H9 (cell line): Measurements from ENCODE around the gene CD320. TPM values are rescaled to one million over a fixed set of nuclear protein-coding genes. Genes with fewer than 3 reads are reported as not detected.

Source experiments
- DNase-seq: peaks from one replicate; pipeline ENCODE4 v3.0.0-alpha.2; 2017
- H2AFZ ChIP-seq: one replicate; pipeline ENCODE4 v1.6.1; 2013; ENCODE audit warnings: mild to moderate bottlenecking, low read length, control low read depth, moderate library complexity
- H2AK5ac ChIP-seq: 2 replicates; pipeline ENCODE4 v1.6.1; 2013; ENCODE audit warnings: low read length, control low read depth, mixed read lengths; ENCODE audit not compliant: insufficient read length
- H2BK120ac ChIP-seq: one replicate; pipeline ENCODE4 v1.6.1; 2013; ENCODE audit warnings: low read depth, mild to moderate bottlenecking, low read length, control low read depth, inconsistent platforms; ENCODE audit not compliant: poor library complexity, severe bottlenecking
- H2BK12ac ChIP-seq: 2 replicates; pipeline ENCODE4 v1.6.1; 2013; ENCODE audit warnings: low read length, control low read depth, mixed read lengths, low read depth; ENCODE audit not compliant: insufficient read length
- H2BK15ac ChIP-seq: 2 replicates; pipeline ENCODE4 v1.6.1; 2013; ENCODE audit warnings: low read depth, low read length, control low read depth
- H2BK20ac ChIP-seq: one replicate; pipeline ENCODE4 v1.6.1; 2013; ENCODE audit warnings: low read depth, mild to moderate bottlenecking, low read length, control low read depth, inconsistent platforms; ENCODE audit not compliant: poor library complexity, severe bottlenecking
- H2BK5ac ChIP-seq: 2 replicates; pipeline ENCODE4 v1.6.1; 2013; ENCODE audit warnings: low read length, control low read depth, mixed read lengths; ENCODE audit not compliant: insufficient read length
- H3K14ac ChIP-seq: 2 replicates; pipeline ENCODE4 v1.6.1; 2013; ENCODE audit warnings: low read length, control low read depth; ENCODE audit not compliant: insufficient read depth
- H3K18ac ChIP-seq: 2 replicates; pipeline ENCODE4 v1.6.1; 2013; ENCODE audit warnings: low read depth, mild to moderate bottlenecking, mixed read lengths, low read length, control low read depth; ENCODE audit not compliant: insufficient read length
- H3K23ac ChIP-seq: 2 replicates; pipeline ENCODE4 v1.6.1; 2013; ENCODE audit warnings: low read length, control low read depth, mixed read lengths, low read depth; ENCODE audit not compliant: insufficient read length
- H3K23me2 ChIP-seq: 2 replicates; pipeline ENCODE4 v1.6.1; 2013; ENCODE audit warnings: low read depth, mild to moderate bottlenecking, mixed read lengths, low read length, control low read depth; ENCODE audit not compliant: insufficient read length, poor library complexity, severe bottlenecking
- H3K27ac ChIP-seq: 2 replicates; pipeline ENCODE4 v1.5.1; 2013; ENCODE audit warnings: low read length, control low read depth, mixed read lengths, low read depth; ENCODE audit not compliant: insufficient read length
- H3K27me3 ChIP-seq: 2 replicates; pipeline ENCODE4 v1.6.1; 2013; ENCODE audit warnings: low read length, control low read depth, inconsistent platforms; ENCODE audit not compliant: insufficient read depth
- H3K4ac ChIP-seq: 2 replicates; pipeline ENCODE4 v1.6.1; 2013; ENCODE audit warnings: low read depth, mild to moderate bottlenecking, control low read depth, inconsistent platforms, low read length, moderate library complexity
- H3K4me1 ChIP-seq: 2 replicates; pipeline ENCODE4 v1.6.1; 2013; ENCODE audit warnings: low read length, control low read depth, inconsistent platforms; ENCODE audit not compliant: insufficient read depth
- H3K4me2 ChIP-seq: 2 replicates; pipeline ENCODE4 v1.6.1; 2013; ENCODE audit warnings: low read length, control low read depth, mixed read lengths; ENCODE audit not compliant: insufficient read length, insufficient read depth
- H3K56ac ChIP-seq: 2 replicates; pipeline ENCODE4 v1.6.1; 2013; ENCODE audit warnings: low read depth, mild to moderate bottlenecking, mixed read lengths, low read length, control low read depth; ENCODE audit not compliant: insufficient read length
- H3K79me1 ChIP-seq: 2 replicates; pipeline ENCODE4 v1.6.1; 2013; ENCODE audit warnings: low read depth, mild to moderate bottlenecking, moderate library complexity, low read length, control low read depth, inconsistent platforms; ENCODE audit not compliant: insufficient read depth, poor library complexity, severe bottlenecking
- H3K79me2 ChIP-seq: 2 replicates; pipeline ENCODE4 v1.6.1; 2013; ENCODE audit warnings: low read length, control low read depth, inconsistent platforms; ENCODE audit not compliant: insufficient read depth
- H3K9ac ChIP-seq: 2 replicates; pipeline ENCODE4 v1.6.1; 2013; ENCODE audit warnings: low read length, control low read depth, mixed read lengths; ENCODE audit not compliant: insufficient read length; ENCODE audit errors: extremely low read depth
- H3K9me3 ChIP-seq: one replicate; pipeline ENCODE4 v1.6.1; 2013; ENCODE audit warnings: low read depth, low read length, inconsistent platforms; ENCODE audit not compliant: control insufficient read depth
- H3T11ph ChIP-seq: one replicate; pipeline ENCODE4 v1.6.1; 2013; ENCODE audit warnings: mild to moderate bottlenecking, low read length, control low read depth, inconsistent platforms
- H4K20me1 ChIP-seq: one replicate; pipeline ENCODE4 v1.6.1; 2013; ENCODE audit not compliant: control insufficient read depth, insufficient read length, insufficient read depth
- H4K5ac ChIP-seq: 2 replicates; pipeline ENCODE4 v1.6.1; 2013; ENCODE audit warnings: low read depth, mild to moderate bottlenecking, mixed read lengths, low read length, control low read depth; ENCODE audit not compliant: insufficient read length
- H4K8ac ChIP-seq: replicated peaks from 2 replicates; pipeline ENCODE4 v1.6.1; 2013; ENCODE audit warnings: low read length, control low read depth, mixed read lengths, low read depth; ENCODE audit not compliant: insufficient read length
- H4K91ac ChIP-seq: 2 replicates; pipeline ENCODE4 v1.6.1; 2013; ENCODE audit warnings: low read depth, mild to moderate bottlenecking, moderate library complexity, mixed read lengths, low read length, control low read depth; ENCODE audit not compliant: insufficient read length
- H3K27ac Mint-ChIP-seq, 3 experiments: 2 replicates in 2 of 3; 3 replicates in 1 of 3; pipeline ENCODE4 v1.8.0; 2020 to 2021; ENCODE audit warnings: mixed read lengths in 3 of 3, mild to moderate bottlenecking in 1 of 3, moderate library complexity in 1 of 3
- H3K27me3 Mint-ChIP-seq: 2 replicates; pipeline ENCODE4 v1.8.0; 2021; ENCODE audit warnings: low read depth, mild to moderate bottlenecking, moderate library complexity, mixed read lengths
- H3K36me3 Mint-ChIP-seq, 3 experiments: 2 replicates in 2 of 3; 3 replicates in 1 of 3; pipeline ENCODE4 v1.8.0; 2020 to 2021; ENCODE audit warnings: low read depth in 3 of 3, mixed read lengths in 3 of 3; ENCODE audit not compliant: insufficient read depth in 1 of 3
- H3K4me1 Mint-ChIP-seq, 2 experiments: 2 replicates each; pipeline ENCODE4 v1.8.0; 2020; ENCODE audit warnings: mixed read lengths in 2 of 2
- H3K4me3 Mint-ChIP-seq, 2 experiments: 2 replicates in 1 of 2; 3 replicates in 1 of 2; pipeline ENCODE4 v1.8.0; 2020 to 2021; ENCODE audit warnings: mild to moderate bottlenecking in 2 of 2, mixed read lengths in 2 of 2, moderate library complexity in 1 of 2
- H3K9me3 Mint-ChIP-seq, 2 experiments: 2 replicates in 1 of 2; 3 replicates in 1 of 2; pipeline ENCODE4 v1.8.0; 2020; ENCODE audit warnings: mild to moderate bottlenecking in 2 of 2, mixed read lengths in 2 of 2, moderate library complexity in 1 of 2
- WGBS: extraction: QIAGEN DNeasy Blood & Tissue Kit; methylation state at CpG from one replicate; pipeline ENCODE4 v1.1.7; 2013; ENCODE audit warnings: missing lambda C conversion rate, low lambda C conversion rate, mixed read lengths; ENCODE audit not compliant: insufficient read length; ENCODE audit errors: extremely low coverage; 5-methylcytosine and 5-hydroxymethylcytosine counted together
- total RNA-seq: library from RNA; stranded (reverse); gene quantifications from 2 replicates; pipeline ENCODE4 v1.2.1, GENCODE V29; 2021
- TF ChIP-seq, protein P1 (sequence below): fragments of 200-600 bp; sonication (generic); conservative IDR thresholded peaks from 3 replicates; pipeline ENCODE4 v1.8.0; 2021; ENCODE audit warnings: antibody characterized with exemption, mild to moderate bottlenecking

Gene CD320
- total RNA-seq, 1 experiment from 2014 or later, result 72.1 TPM

DNA sequence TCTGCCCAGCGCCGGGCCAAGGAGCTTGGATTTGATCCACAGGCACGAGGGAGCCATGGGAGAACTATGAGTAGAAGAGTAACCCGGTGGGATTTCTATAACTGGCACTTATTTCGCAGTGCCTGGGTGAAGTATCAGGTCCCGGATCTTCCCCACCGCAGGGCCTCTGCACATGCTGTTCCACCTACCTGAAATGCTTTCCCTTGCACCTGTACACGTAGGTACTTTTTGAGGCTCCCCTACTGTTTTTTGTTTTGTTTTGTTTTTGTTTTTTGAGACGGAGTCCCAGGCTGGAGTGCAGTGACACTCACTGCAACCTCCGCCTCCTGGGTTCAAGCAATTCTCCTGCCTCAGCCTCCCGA, 35.3 kb upstream of the CD320 start:
- Histone ChIP-seq H2BK15ac (no peak overlapping the region), H2AFZ (no peak overlapping the region), H3K56ac (no peak overlapping the region), H3K23me2 (peaks cover 4% of the 10 kb centered on the region), H3K14ac (no peak overlapping the region), H2BK5ac (no peak overlapping the region), H2BK20ac (no peak overlapping the region), H4K20me1 (no peaks in the 10 kb centered on the region), H3K79me2 (no peaks in the 10 kb centered on the region), H3K23ac (no peak overlapping the region), H3K9ac (no peak overlapping the region), H3K4me1 (no peaks in the 10 kb centered on the region; the same call in 1 of the 2 replicates), H3K4me2 (no peak overlapping the region), H2AK5ac (no peak overlapping the region), H3K27ac (no peak overlapping the region), H4K8ac (no peak overlapping the region), H3T11ph (no peak overlapping the region), H3K4ac (no peak overlapping the region), H2BK120ac (no peak overlapping the region), H4K91ac (no peak overlapping the region), H3K79me1 (no peaks in the 10 kb centered on the region), H3K18ac (no peak overlapping the region), H2BK12ac (no peak overlapping the region), H3K27me3 (no peaks in the 10 kb centered on the region), H3K9me3 (no peaks in the 10 kb centered on the region), H4K5ac (no peak overlapping the region)
- Mint-ChIP-seq H3K36me3 (no peaks in the 10 kb centered on the region; a peak in 1 of 7 replicates), H3K4me1 (peaks cover 12 to 19% of the 10 kb centered on the region in 2 experiments), H3K27ac (no peak overlapping the region), H3K4me3 (peak overlapping the region; percentile 65 to 75), H3K27me3 (peaks cover 23% of the 10 kb centered on the region), H3K9me3 (no peaks in the 10 kb centered on the region)
- no CpG with 5 or more reads among the region's 11 CpGs for WGBS
- TF ChIP-seq, protein P1, sequence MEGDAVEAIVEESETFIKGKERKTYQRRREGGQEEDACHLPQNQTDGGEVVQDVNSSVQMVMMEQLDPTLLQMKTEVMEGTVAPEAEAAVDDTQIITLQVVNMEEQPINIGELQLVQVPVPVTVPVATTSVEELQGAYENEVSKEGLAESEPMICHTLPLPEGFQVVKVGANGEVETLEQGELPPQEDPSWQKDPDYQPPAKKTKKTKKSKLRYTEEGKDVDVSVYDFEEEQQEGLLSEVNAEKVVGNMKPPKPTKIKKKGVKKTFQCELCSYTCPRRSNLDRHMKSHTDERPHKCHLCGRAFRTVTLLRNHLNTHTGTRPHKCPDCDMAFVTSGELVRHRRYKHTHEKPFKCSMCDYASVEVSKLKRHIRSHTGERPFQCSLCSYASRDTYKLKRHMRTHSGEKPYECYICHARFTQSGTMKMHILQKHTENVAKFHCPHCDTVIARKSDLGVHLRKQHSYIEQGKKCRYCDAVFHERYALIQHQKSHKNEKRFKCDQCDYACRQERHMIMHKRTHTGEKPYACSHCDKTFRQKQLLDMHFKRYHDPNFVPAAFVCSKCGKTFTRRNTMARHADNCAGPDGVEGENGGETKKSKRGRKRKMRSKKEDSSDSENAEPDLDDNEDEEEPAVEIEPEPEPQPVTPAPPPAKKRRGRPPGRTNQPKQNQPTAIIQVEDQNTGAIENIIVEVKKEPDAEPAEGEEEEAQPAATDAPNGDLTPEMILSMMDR, result no peak
- no peak for DNase-seq
